Measurements from ENCODE around the gene PKP4. TPM values are rescaled to one million over a fixed set of nuclear protein-coding genes. Genes with fewer than 3 reads are reported as not detected.
A peak's percentile ranks its signal among the peaks of the same experiment; 100 is the strongest.

PKP4 gene
- total RNA-seq, 1 experiment from 2014 or later: 52.0 TPM

DNA sequence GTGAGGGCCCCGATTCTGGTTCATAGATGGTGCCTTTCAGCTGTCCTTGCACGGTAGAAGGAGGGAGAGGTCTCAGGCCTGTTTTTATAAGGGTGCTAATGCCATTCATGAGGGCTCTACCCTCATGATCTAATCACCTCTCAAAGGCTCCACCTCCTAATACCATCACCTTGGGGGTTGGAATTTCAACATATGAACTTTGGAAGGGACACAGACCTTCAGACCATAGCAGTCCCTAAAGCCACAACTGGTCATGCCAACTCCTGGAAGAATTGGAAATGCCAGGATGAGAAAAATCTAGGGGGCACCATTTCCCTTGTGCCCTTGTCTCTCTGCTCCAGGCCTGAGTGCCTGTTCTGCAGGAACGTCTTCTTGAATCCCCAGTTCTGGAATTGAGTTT lies 213.5 kb downstream of the PKP4 start:
- Histone ChIP-seq H3K4me1 (ENCODE audit: insufficient read depth, low read length) (no peaks in the 10 kb centered on the region), H3K4me2 (ENCODE audit: insufficient read depth, insufficient read length, low read length) (no peak overlapping the region), H3K4ac (ENCODE audit: low read depth, low read length) (no peak overlapping the region), H3K14ac (ENCODE audit: insufficient read depth, low read length) (no peak overlapping the region), H4K91ac (ENCODE audit: insufficient read length, low read depth, low read length) (no peak overlapping the region), H3K79me1 (ENCODE audit: insufficient read depth, low read depth, low read length, poor library complexity, severe bottlenecking) (no peaks in the 10 kb centered on the region), H3K9me3 (ENCODE audit: control insufficient read depth, low read depth, low read length) (no peaks in the 10 kb centered on the region), H4K5ac (ENCODE audit: insufficient read length, low read depth, low read length) (no peak overlapping the region), H2BK120ac (ENCODE audit: low read depth, low read length, poor library complexity, severe bottlenecking) (no peak overlapping the region), H3K9ac (ENCODE audit: extremely low read depth, insufficient read length, low read length) (no peak overlapping the region), H3K23ac (ENCODE audit: insufficient read length, low read depth, low read length) (no peak overlapping the region), H3K27me3 (ENCODE audit: insufficient read depth, low read length) (no peaks in the 10 kb centered on the region), H2BK20ac (ENCODE audit: low read depth, low read length, poor library complexity, severe bottlenecking) (no peak overlapping the region), H4K8ac (replicated peaks; ENCODE audit: insufficient read length, low read depth, low read length) (no peak overlapping the region), H2BK5ac (ENCODE audit: insufficient read length, low read length) (no peak overlapping the region), H3K79me2 (ENCODE audit: insufficient read depth, low read length) (no peaks in the 10 kb centered on the region), H3K18ac (ENCODE audit: insufficient read length, low read depth, low read length) (no peak overlapping the region), H2AK5ac (ENCODE audit: insufficient read length, low read length) (no peak overlapping the region), H3K23me2 (ENCODE audit: insufficient read length, low read depth, low read length, poor library complexity, severe bottlenecking) (no peaks in the 10 kb centered on the region), H3K56ac (ENCODE audit: insufficient read length, low read depth, low read length) (no peak overlapping the region), H4K20me1 (ENCODE audit: control insufficient read depth, insufficient read depth, insufficient read length) (no peaks in the 10 kb centered on the region), H2AFZ (ENCODE audit: low read length) (no peak overlapping the region), H2BK15ac (ENCODE audit: low read depth, low read length) (no peak overlapping the region), H2BK12ac (ENCODE audit: insufficient read length, low read depth, low read length) (no peak overlapping the region), H3K27ac (ENCODE audit: insufficient read length, low read depth, low read length) (no peak overlapping the region), H3T11ph (ENCODE audit: low read length) (no peak overlapping the region)
- no peaks in the 10 kb centered on the region for H3K9me3 Mint-ChIP-seq
- no peak overlapping the region for H3K4me3 Mint-ChIP-seq
- peaks cover 7% of the 10 kb centered on the region in 2 experiments for H3K4me1 Mint-ChIP-seq
- H3K36me3 Mint-ChIP-seq (ENCODE audit: insufficient read depth in 1 of 3, low read depth in 3 of 3): peaks cover 8 to 61% (median 59%) of the 10 kb centered on the region in 3 experiments; a peak in 6 of 7 replicates
- TF ChIP-seq, protein P1, sequence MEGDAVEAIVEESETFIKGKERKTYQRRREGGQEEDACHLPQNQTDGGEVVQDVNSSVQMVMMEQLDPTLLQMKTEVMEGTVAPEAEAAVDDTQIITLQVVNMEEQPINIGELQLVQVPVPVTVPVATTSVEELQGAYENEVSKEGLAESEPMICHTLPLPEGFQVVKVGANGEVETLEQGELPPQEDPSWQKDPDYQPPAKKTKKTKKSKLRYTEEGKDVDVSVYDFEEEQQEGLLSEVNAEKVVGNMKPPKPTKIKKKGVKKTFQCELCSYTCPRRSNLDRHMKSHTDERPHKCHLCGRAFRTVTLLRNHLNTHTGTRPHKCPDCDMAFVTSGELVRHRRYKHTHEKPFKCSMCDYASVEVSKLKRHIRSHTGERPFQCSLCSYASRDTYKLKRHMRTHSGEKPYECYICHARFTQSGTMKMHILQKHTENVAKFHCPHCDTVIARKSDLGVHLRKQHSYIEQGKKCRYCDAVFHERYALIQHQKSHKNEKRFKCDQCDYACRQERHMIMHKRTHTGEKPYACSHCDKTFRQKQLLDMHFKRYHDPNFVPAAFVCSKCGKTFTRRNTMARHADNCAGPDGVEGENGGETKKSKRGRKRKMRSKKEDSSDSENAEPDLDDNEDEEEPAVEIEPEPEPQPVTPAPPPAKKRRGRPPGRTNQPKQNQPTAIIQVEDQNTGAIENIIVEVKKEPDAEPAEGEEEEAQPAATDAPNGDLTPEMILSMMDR (conservative IDR thresholded peaks at IDR 0.05): no peak
- H3K27me3 Mint-ChIP-seq (ENCODE audit: low read depth): no peaks in the 10 kb centered on the region; the same call in 1 of the 2 replicates
- no peak for DNase-seq
- no CpG with 5 or more reads among the region's 3 CpGs for WGBS (ENCODE audit: extremely low coverage, insufficient read length, low lambda C conversion rate)
- H3K27ac Mint-ChIP-seq: peak overlapping the region in 2 of 3 experiments; percentile 60 to 69; a peak in 2 of 7 replicates
